GM10847 (cell line): ENCODE results near the gene FAM217B.

ENCODE experiments used
- POLR2A ChIP-seq: IDR thresholded peaks from 2 replicates; pipeline ENCODE4 v1.6.1; 2011; ENCODE audit not compliant: insufficient read length; ENCODE audit errors: extremely low read depth

The FAM217B gene

DNA sequence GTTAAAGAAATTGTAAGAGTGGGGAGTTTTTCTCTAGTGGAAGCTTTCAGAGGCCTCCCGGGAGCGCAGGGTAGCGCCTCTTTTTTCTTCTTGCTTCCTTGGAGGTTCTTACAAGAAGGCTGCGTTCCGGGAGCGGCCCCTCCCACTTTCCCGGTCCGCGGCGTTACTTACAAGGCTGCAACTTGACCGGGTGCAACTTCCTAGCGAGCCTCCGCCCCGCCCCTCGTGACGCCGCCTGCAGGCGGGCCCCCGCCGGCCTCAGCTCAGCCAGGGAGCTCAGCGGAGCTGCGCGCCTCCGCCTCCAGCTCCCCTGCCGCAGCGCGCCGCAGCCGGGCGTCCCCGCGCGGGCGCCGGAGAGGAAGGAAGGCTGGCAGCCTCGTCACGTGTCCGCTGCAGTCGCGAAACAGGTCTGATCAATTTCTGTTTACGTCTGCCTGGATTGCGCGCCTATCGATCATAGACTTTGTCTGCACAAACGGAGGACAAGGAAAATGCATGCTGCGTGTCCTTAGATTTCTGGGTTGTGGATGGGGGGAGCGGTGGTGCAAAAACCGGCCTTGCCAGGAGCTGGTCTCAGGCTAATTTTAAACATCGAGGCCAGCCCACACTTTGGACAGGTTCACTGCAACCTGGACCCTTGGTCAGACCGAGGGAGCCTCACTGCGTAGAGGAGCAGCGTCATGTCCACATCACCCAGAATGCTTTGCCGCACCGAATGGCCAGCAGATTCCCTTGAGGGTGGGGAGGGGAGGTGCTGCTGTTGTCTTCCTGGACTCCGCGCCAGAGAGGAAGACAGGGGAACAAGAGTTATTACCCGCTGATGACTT, at the start of gene FAM217B, which contains the start of gene PPP1R3D:
FAM217B (plus strand) TSS at position 261 of the 827 bp plus-strand sequence. CDS start 3,555 bp downstream, outside the sequence.
PPP1R3D (minus strand) TSS at position 177 of the 827 bp plus-strand sequence. CDS start 374 bp downstream, outside the sequence.
- TF ChIP-seq POLR2A, result peak; percentile 79

- no peak for TF ChIP-seq POLR2A
These were observed 48.6 kb upstream of the FAM217B start for GRCh38 chr20:59891581-59891980.

GRCh38 chr20:59895908-59896307, 44.3 kb upstream of the FAM217B start:
- no peak for TF ChIP-seq POLR2A

DNA sequence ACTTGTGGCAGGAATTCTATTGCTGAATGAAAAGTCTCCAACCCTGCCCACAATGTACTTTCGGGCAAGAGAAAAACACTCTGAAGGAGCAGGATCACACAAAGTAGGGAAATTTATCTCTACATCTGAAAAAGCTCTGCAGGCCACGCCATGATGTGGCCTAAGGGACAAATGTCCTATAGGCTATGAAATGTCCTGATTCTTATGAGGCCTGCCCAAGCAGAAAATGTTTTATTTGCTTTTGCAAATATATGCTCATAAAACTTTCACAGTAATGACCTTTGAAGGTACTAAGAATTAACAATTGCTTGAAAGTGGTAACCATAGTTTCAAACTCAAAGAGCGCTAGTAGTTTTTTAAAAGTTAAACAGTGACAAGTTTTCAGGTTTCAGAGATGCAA, 37.7 kb upstream of the FAM217B start:
- TF ChIP-seq POLR2A, result no peak

- TF ChIP-seq POLR2A, result no peak
These were observed 36.6 kb upstream of the FAM217B start for GRCh38 chr20:59903621-59904020.

- TF ChIP-seq POLR2A, result no peak
These were observed 31.3 kb upstream of the FAM217B start for GRCh38 chr20:59908855-59909254.

DNA sequence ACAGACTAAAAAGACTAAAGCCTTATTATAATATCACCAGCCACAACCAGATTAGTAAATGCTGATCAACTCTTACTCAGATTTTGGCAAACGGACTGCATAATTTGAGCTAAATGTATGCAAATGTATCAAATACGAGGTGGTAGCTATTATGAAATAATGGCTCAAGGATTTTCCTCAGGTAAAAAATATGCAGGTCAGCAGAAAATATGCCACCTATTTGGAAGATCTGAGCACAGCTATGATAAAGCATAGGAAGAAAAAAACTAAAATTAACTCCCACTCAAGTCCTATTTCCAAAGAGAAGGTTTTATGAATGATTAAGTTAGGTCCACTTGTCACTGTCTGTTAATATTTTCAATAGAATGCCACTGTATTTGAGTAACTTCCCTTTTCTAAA, 29.1 kb upstream of the FAM217B start:
- TF ChIP-seq POLR2A, result no peak

DNA sequence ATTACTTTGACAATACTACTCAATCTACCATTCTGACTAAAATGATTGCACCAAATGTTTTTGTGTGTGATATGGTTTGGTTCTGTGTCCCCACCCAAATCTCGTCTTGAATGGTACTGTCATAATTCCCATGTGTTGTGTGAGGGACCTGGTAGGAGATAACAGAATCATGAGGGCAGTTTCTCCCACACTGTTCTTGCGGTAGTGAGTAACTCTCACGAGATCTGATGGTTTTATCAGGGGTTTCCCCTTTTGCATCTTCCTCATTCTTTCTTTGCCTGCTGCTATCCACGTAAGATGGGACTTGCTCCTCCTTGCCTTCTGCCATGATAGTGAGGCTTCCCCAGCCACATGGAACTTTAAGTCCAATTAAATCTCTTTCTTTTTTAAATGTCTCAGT, 27.6 kb upstream of the FAM217B start:
- TF ChIP-seq POLR2A, result no peak

GRCh38 chr20:59920944-59921343, 19.2 kb upstream of the FAM217B start:
- no peak for TF ChIP-seq POLR2A

GRCh38 chr20:59923514-59923913, 16.7 kb upstream of the FAM217B start:
- no peak for TF ChIP-seq POLR2A

- no peak for TF ChIP-seq POLR2A
These were observed 14.8 kb upstream of the FAM217B start for GRCh38 chr20:59925359-59925758.

DNA sequence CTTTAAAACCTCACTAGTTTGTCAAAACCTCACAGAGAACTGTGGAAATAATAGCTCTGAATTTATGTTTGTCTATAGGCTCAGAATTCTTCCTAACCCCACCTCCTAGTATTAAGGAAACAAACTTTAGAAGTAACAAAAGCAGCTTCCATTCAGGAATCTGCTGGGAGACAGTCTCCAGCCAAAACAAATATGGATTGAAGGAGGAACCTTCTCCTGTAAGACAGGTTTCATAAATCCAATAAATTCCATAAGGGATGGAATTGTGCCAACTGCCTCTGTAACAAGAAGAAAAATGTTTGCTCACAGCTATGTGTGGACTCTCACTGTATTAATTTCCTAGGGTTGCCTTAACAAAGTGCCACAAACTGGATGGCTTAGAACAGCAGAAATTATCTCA, 14.3 kb upstream of the FAM217B start:
- no peak for TF ChIP-seq POLR2A

DNA sequence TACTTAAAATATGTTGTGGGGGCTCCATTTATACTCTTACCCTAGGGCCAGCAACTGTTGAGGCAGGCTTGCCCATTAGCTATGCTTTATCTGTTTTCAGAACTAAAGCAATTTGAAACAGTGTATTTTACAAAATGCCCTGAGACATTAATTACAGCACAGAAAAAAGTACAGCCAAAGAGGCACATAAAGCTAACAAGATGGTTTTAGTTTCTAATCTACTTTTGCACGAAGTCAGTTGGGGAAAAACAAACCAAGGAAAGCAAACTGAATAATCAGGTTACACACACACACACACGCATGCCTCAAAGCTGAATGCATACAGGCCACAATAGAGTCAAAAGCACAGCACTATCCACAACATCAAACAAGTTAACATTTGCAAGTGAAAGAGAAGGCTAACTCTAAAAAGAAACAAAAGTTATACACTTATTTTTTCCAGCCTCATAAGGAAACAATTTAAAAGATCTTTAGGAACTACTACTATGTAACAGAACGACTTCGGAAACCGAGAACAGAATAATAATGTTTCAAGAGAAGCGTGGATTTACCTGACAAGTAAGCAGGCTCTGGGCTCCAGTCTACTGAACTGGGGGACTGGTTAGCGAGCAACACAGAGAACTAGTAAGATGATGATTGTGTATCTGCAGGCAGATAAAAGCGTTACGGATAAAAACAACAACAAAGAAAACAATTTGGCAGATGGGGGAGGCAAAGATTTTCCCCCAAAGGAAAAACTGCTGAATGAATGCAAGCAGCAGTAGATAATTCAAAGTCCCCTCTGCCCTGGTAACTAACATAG, 8.5 kb upstream of the FAM217B start:
- TF ChIP-seq POLR2A, result no peak

- TF ChIP-seq POLR2A, result no peak
These were observed 7.4 kb upstream of the FAM217B start for GRCh38 chr20:59932616-59933295.

- TF ChIP-seq POLR2A, result no peak
These were observed 6.8 kb upstream of the FAM217B start, which contains the start of gene SYCP2 for GRCh38 chr20:59933296-59933848. Gene SYCP2 (minus strand): TSS chr20:59933637. CDS start chr20:59922413, 11,224 bp downstream.

DNA sequence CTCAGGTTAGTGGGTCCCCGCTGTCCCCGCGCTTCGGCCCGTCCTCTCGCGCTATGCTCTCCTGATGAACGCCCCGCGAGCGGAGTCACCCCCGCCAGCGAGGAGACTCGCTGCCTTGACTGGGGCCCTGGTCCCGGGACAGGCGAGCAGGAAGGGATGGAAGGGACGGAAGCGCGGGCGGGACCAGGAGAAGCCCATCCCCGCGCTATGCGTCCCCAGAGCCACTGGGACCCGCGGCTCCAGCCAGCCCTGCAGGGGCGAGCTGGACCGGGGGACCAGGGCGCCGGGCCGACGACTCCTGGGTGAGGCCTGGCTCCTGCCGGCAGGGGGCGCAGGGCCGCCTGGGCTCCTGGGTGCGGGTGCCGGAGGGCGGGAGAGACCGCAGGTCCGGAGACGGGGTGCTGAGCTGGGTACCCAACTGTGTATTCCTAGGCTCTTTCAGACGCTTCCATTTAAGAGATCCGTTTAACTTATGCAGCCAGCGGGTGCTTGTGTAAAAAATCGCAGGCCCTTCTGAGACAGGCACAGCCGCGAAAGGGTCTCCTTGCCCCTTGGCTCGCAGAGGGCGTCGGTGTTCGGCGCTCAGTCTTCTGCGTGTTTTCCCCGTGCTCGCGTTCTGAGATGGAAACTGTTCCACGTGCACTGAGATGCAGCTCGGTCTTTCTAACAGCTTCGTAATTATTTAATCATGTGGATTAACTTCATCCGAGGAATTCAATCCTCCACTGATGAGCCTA, 6.2 kb upstream of the FAM217B start:
- no peak for TF ChIP-seq POLR2A
